HCT116 (cell line): Measurements from ENCODE around the gene SMURF1.

Experiments used
- ATF3 ChIP-seq: IDR thresholded peaks from 2 replicates; pipeline ENCODE4 v1.6.1; 2012
- EZH2 ChIP-seq: fragments of 200-600 bp; sonication (generic); IDR thresholded peaks from 2 replicates; pipeline ENCODE4 v1.6.1; 2017; ENCODE audit warnings: antibody characterized with exemption, mixed run types
- EZH2phosphoT487 ChIP-seq: fragments of 200-600 bp; IDR thresholded peaks from 2 replicates; pipeline ENCODE4 v1.6.1; 2018; ENCODE audit warnings: antibody characterized with exemption, borderline replicate concordance
- POLR2A ChIP-seq: IDR thresholded peaks from 2 replicates; pipeline ENCODE4 v1.7.0; 2011; ENCODE audit warnings: borderline replicate concordance; ENCODE audit not compliant: insufficient read depth, insufficient read length; ENCODE audit errors: extremely low read depth
- POLR2AphosphoS5 ChIP-seq: IDR thresholded peaks from 2 replicates; pipeline ENCODE4 v1.6.1; 2011; ENCODE audit warnings: mild to moderate bottlenecking, low read depth, low read length, moderate library complexity
- RAD21 ChIP-seq: IDR thresholded peaks from 2 replicates; pipeline ENCODE4 v1.6.1; 2012; ENCODE audit warnings: low read depth, mild to moderate bottlenecking
- TCF7L2 ChIP-seq: IDR thresholded peaks from 2 replicates; pipeline ENCODE4 v1.7.0; 2011; ENCODE audit warnings: borderline replicate concordance, inconsistent platforms; ENCODE audit not compliant: insufficient read depth, insufficient read length; ENCODE audit errors: extremely low read depth
- YY1 ChIP-seq: IDR thresholded peaks from 2 replicates; pipeline ENCODE4 v1.6.1; 2011; ENCODE audit warnings: low read length, low read depth, moderate library complexity, mild to moderate bottlenecking; ENCODE audit not compliant: insufficient replicate concordance; ENCODE audit errors: extremely low read depth
- ZBTB33 ChIP-seq: IDR thresholded peaks from 2 replicates; pipeline ENCODE4 v1.6.1; 2011; ENCODE audit warnings: mild to moderate bottlenecking, low read length, moderate library complexity; ENCODE audit not compliant: insufficient replicate concordance; ENCODE audit errors: extremely low read depth
- ZFX ChIP-seq: fragments of 450-650 bp; IDR thresholded peaks from 2 replicates; pipeline ENCODE4 v1.6.1; 2017
- ZNF274 ChIP-seq: fragments of 200-500 bp; sonication (Bioruptor generic); IDR thresholded peaks from 2 replicates; pipeline ENCODE4 v1.6.1; 2014; ENCODE audit warnings: mild to moderate bottlenecking, low read depth, low read length, inconsistent platforms
- TF ChIP-seq, protein P1 (sequence below), 3 experiments: fragments of 200-600 bp in 1 of 3; sonication (generic) in 1 of 3; IDR thresholded peaks in 2 of 3; conservative IDR thresholded peaks in 1 of 3; 2 replicates each; pipeline ENCODE4 v1.5.1; 2012 to 2017; ENCODE audit warnings: low read depth in 2 of 3, low read length in 2 of 3, antibody characterized with exemption in 1 of 3, borderline replicate concordance in 1 of 3, control low read depth in 1 of 3, mild to moderate bottlenecking in 1 of 3, mixed read lengths in 1 of 3, mixed run types in 1 of 3, moderate library complexity in 1 of 3; ENCODE audit not compliant: insufficient read depth in 1 of 3
- TF ChIP-seq, protein P2 (sequence below): IDR thresholded peaks from 2 replicates; pipeline ENCODE4 v1.6.1; 2012; ENCODE audit warnings: low read depth

GRCh38 chr7:99005776-99006175 is 138.1 kb downstream of the SMURF1 start:
- TF ChIP-seq EZH2: no peak
- TF ChIP-seq, protein P1, sequence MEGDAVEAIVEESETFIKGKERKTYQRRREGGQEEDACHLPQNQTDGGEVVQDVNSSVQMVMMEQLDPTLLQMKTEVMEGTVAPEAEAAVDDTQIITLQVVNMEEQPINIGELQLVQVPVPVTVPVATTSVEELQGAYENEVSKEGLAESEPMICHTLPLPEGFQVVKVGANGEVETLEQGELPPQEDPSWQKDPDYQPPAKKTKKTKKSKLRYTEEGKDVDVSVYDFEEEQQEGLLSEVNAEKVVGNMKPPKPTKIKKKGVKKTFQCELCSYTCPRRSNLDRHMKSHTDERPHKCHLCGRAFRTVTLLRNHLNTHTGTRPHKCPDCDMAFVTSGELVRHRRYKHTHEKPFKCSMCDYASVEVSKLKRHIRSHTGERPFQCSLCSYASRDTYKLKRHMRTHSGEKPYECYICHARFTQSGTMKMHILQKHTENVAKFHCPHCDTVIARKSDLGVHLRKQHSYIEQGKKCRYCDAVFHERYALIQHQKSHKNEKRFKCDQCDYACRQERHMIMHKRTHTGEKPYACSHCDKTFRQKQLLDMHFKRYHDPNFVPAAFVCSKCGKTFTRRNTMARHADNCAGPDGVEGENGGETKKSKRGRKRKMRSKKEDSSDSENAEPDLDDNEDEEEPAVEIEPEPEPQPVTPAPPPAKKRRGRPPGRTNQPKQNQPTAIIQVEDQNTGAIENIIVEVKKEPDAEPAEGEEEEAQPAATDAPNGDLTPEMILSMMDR (IDR thresholded peaks at IDR 0.05 in 2 of 3, conservative IDR thresholded peaks at IDR 0.05 in 1 of 3; ENCODE audit: borderline replicate concordance in 1 of 3, insufficient read depth in 1 of 3, low read depth in 2 of 3, low read length in 2 of 3): no peak
- TF ChIP-seq ATF3: no peak
- no peak for TF ChIP-seq POLR2AphosphoS5
- no peak for TF ChIP-seq RAD21
- no peak for TF ChIP-seq ZBTB33
- TF ChIP-seq ZNF274: no peak
- no peak for TF ChIP-seq POLR2A
- TF ChIP-seq EZH2phosphoT487: no peak
- no peak for TF ChIP-seq ZFX
- no peak for TF ChIP-seq YY1
- TF ChIP-seq TCF7L2: no peak
- TF ChIP-seq, protein P2, sequence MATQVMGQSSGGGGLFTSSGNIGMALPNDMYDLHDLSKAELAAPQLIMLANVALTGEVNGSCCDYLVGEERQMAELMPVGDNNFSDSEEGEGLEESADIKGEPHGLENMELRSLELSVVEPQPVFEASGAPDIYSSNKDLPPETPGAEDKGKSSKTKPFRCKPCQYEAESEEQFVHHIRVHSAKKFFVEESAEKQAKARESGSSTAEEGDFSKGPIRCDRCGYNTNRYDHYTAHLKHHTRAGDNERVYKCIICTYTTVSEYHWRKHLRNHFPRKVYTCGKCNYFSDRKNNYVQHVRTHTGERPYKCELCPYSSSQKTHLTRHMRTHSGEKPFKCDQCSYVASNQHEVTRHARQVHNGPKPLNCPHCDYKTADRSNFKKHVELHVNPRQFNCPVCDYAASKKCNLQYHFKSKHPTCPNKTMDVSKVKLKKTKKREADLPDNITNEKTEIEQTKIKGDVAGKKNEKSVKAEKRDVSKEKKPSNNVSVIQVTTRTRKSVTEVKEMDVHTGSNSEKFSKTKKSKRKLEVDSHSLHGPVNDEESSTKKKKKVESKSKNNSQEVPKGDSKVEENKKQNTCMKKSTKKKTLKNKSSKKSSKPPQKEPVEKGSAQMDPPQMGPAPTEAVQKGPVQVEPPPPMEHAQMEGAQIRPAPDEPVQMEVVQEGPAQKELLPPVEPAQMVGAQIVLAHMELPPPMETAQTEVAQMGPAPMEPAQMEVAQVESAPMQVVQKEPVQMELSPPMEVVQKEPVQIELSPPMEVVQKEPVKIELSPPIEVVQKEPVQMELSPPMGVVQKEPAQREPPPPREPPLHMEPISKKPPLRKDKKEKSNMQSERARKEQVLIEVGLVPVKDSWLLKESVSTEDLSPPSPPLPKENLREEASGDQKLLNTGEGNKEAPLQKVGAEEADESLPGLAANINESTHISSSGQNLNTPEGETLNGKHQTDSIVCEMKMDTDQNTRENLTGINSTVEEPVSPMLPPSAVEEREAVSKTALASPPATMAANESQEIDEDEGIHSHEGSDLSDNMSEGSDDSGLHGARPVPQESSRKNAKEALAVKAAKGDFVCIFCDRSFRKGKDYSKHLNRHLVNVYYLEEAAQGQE: no peak
